ENCODE measurements around the gene NEU2. TPM values are rescaled to one million over a fixed set of nuclear protein-coding genes. Genes with fewer than 3 reads are reported as not detected.

The NEU2 gene
- total and polyA plus RNA-seq, 2 experiments from 2014 or later = not detected

DNA sequence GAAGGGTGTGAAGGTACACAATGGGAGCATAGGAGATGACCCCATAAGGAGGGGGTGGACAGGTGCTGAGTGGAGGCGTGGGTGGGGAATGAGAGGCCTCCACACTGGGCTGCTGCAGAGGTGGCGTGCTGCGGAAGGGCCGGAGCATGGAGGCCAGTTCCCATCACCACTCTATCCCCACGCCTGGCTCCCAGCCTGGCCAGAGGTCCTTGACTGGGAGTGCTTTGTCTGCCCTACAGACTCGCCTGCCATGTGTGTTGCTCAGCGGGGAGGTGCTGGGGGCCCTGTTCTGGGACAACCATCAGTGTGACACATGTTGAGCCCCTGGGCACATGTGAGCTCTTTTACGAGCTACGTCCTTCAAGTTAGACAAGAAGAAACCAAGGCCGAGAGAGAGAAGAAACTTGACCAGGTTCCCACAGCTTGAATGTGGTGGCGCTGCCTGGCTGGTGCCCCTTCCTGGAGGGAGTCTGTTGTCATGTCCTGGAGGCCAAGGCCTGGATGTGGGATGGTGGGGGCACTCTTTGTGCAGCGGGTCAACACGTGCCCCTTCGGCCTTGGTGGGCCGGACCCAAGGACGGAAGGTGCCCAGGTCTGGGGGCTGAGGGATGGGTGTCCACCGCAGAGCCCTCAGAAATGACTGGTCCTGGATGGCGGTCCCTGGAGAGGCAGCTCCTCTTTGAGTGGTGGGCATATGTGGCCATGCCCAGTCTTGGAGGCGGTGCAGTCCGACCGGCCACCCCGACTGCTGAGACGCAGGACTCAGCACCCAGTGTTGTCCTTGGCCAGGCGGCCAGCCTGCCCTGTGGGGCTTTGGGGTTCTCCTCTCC is 26.5 kb downstream of the NEU2 start:
- no peak overlapping the region for H3K4me2 ChIP-seq
- no peaks in the 10 kb centered on the region for H3K27me3 ChIP-seq
- no peaks in the 10 kb centered on the region for H3K79me2 ChIP-seq
- TF ChIP-seq EZH2phosphoT487 (IDR thresholded peaks at IDR 0.05; ENCODE audit: low read depth, severe bottlenecking, unreplicated experiment) (no peak), EZH2 (IDR thresholded peaks at IDR 0.05; ENCODE audit: borderline replicate concordance) (no peak)
- TF ChIP-seq, protein P1, sequence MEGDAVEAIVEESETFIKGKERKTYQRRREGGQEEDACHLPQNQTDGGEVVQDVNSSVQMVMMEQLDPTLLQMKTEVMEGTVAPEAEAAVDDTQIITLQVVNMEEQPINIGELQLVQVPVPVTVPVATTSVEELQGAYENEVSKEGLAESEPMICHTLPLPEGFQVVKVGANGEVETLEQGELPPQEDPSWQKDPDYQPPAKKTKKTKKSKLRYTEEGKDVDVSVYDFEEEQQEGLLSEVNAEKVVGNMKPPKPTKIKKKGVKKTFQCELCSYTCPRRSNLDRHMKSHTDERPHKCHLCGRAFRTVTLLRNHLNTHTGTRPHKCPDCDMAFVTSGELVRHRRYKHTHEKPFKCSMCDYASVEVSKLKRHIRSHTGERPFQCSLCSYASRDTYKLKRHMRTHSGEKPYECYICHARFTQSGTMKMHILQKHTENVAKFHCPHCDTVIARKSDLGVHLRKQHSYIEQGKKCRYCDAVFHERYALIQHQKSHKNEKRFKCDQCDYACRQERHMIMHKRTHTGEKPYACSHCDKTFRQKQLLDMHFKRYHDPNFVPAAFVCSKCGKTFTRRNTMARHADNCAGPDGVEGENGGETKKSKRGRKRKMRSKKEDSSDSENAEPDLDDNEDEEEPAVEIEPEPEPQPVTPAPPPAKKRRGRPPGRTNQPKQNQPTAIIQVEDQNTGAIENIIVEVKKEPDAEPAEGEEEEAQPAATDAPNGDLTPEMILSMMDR (IDR thresholded peaks at IDR 0.05; ENCODE audit: poor library complexity) = no peak
- H3K9me2 ChIP-seq (replicated peaks; ENCODE audit: insufficient read depth) = no peaks in the 10 kb centered on the region
- no peak overlapping the region for H2AFZ ChIP-seq
- no peak for DNase-seq (ENCODE audit: low spot score)
- no peaks in the 10 kb centered on the region for H3K4me1 ChIP-seq (ENCODE audit: insufficient read depth)
- no peaks in the 10 kb centered on the region for H3K9me3 ChIP-seq (ENCODE audit: low read depth)
- no peaks in the 10 kb centered on the region for H3K36me3 ChIP-seq (replicated peaks; ENCODE audit: insufficient read depth, low read depth)
- no peaks in the 10 kb centered on the region for H4K20me1 ChIP-seq (ENCODE audit: insufficient read depth, poor library complexity, severe bottlenecking)
- H3K27ac ChIP-seq = no peak overlapping the region
- 92% methylated on average over 21 of the region's 24 CpGs for WGBS (ENCODE audit: low lambda C conversion rate, missing lambda C conversion rate)
- no peak overlapping the region for H3K4me3 ChIP-seq

DNA sequence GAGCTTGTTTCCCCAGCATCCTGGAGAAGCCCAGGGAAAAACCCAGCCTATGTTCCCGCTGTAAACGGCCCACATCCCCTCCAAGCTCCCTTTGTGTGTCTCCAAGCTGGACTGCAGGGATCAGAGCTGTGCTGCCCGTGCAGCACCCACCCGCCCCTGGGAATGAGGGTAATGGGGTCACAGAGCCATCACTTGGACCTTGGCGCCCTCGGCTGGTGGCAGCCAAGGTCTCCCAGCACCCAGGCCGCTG is 27.0 kb downstream of the NEU2 start:
- Histone ChIP-seq H3K79me2 (no peaks in the 10 kb centered on the region), H3K9me2 (replicated peaks; ENCODE audit: insufficient read depth) (no peaks in the 10 kb centered on the region), H3K27me3 (no peaks in the 10 kb centered on the region), H3K4me1 (ENCODE audit: insufficient read depth) (no peaks in the 10 kb centered on the region), H3K27ac (no peak overlapping the region), H3K9me3 (ENCODE audit: low read depth) (no peaks in the 10 kb centered on the region), H3K36me3 (replicated peaks; ENCODE audit: insufficient read depth, low read depth) (no peaks in the 10 kb centered on the region), H2AFZ (no peak overlapping the region), H3K4me2 (no peak overlapping the region), H4K20me1 (ENCODE audit: insufficient read depth, poor library complexity, severe bottlenecking) (no peaks in the 10 kb centered on the region), H3K4me3 (no peak overlapping the region)
- TF ChIP-seq, protein P1 (IDR thresholded peaks at IDR 0.05; ENCODE audit: poor library complexity) = no peak
- TF ChIP-seq EZH2phosphoT487 (IDR thresholded peaks at IDR 0.05; ENCODE audit: low read depth, severe bottlenecking, unreplicated experiment) = no peak
- no peak for TF ChIP-seq EZH2 (IDR thresholded peaks at IDR 0.05; ENCODE audit: borderline replicate concordance)
- WGBS (ENCODE audit: low lambda C conversion rate, missing lambda C conversion rate) = 85% methylated on average over 7 of the region's 7 CpGs
- no peak for DNase-seq (ENCODE audit: low spot score)

DNA sequence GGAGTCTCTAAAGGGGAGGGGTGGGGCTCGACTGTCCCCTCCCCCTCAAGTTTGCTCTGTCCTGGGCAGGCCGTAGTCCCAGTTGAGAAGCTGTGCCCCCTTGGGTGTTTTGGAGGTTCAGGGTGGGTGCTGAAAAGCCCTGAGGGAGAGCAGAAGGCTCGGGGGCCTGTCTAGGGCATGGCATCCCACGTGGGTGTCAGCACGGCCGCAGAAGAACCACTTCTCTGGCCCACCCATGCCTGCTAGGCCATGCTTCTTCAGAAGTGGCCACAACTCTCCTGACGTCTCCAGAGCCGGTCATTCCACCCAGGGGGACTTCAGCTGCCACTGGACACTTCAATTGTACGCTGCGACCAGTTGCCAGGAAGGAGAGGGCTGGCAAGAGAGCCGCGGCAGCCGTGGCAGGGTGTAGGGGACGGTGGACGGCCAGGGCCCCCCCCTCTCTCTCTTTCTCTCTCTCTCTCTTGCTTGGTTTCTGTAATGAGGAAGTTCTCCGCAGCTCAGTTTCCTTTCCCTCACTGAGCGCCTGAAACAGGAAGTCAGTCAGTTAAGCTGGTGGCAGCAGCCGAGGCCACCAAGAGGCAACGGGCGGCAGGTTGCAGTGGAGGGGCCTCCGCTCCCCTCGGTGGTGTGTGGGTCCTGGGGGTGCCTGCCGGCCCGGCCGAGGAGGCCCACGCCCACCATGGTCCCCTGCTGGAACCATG is 27.5 kb downstream of the NEU2 start, which contains the start of gene INPP5D:
INPP5D (plus strand) TSS at position 546 of the 704 bp plus-strand sequence; CDS start at position 683, 137 bp downstream.
- no peak within 1 kb of the TSS for H3K27ac ChIP-seq
- H3K4me3 ChIP-seq = no peak within 1 kb of the TSS

More for the DNA sequence above, 27.5 kb downstream of the NEU2 start, which contains the start of gene INPP5D:
- H3K9me2 ChIP-seq (replicated peaks; ENCODE audit: insufficient read depth) = no peaks in the 10 kb centered on the region
- no peaks in the 10 kb centered on the region for H3K36me3 ChIP-seq (replicated peaks; ENCODE audit: insufficient read depth, low read depth)
- H3K9me3 ChIP-seq (ENCODE audit: low read depth) = no peaks in the 10 kb centered on the region
- WGBS (ENCODE audit: low lambda C conversion rate, missing lambda C conversion rate) = 85% methylated on average over 25 of the region's 26 CpGs
- no peak within 1 kb of the TSS for H2AFZ ChIP-seq
- H3K4me2 ChIP-seq = no peak within 1 kb of the TSS
- TF ChIP-seq EZH2phosphoT487 (IDR thresholded peaks at IDR 0.05; ENCODE audit: low read depth, severe bottlenecking, unreplicated experiment) = no peak
- TF ChIP-seq, protein P1 (IDR thresholded peaks at IDR 0.05; ENCODE audit: poor library complexity) = no peak
- TF ChIP-seq EZH2 (IDR thresholded peaks at IDR 0.05; ENCODE audit: borderline replicate concordance) = no peak
- no peaks in the 10 kb centered on the region for H3K4me1 ChIP-seq (ENCODE audit: insufficient read depth)
- H3K79me2 ChIP-seq = no peaks in the 10 kb centered on the region
- H4K20me1 ChIP-seq (ENCODE audit: insufficient read depth, poor library complexity, severe bottlenecking) = no peaks in the 10 kb centered on the region
- DNase-seq (ENCODE audit: low spot score) = no peak
- H3K27me3 ChIP-seq = no peaks in the 10 kb centered on the region

Data from hepatocyte (in vitro differentiated cells).